NCI-H524 treated with DMSO at 0.1 percent for 48 hours (cell line): ENCODE measurements around the gene SLC16A2.
A peak's percentile ranks its signal among the peaks of the same experiment; 100 is the strongest.
"Not testable (repeated sequence)": the region's sequence is repeated elsewhere in the genome, so short reads cannot be mapped to it uniquely, and the experiment has no call there.

Source experiments
- DNase-seq: peaks from one replicate; lab custom pipeline; 2025; lab: John Stamatoyannopoulos, UW

SLC16A2 gene

DNA sequence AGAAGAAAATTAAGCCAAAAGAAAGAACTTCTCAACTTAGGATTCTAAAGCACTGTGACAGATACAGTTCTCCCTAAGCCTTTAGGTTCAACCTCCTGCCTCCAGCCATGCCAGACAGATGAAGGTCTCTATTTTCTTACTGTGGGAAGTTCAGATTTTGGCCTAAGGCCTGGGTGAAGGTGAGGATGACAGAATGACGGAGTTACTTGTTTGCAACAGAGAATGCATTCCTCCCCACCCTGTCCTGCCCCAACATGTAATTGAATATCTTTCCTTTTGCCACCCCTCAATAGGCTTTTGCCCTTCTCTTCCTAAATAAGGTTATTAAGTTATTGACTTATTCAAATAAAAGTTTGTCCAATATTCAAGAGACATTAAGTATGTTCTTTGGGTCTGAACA lies 25.6 kb downstream of the SLC16A2 start:
- no peak for DNase-seq

DNA sequence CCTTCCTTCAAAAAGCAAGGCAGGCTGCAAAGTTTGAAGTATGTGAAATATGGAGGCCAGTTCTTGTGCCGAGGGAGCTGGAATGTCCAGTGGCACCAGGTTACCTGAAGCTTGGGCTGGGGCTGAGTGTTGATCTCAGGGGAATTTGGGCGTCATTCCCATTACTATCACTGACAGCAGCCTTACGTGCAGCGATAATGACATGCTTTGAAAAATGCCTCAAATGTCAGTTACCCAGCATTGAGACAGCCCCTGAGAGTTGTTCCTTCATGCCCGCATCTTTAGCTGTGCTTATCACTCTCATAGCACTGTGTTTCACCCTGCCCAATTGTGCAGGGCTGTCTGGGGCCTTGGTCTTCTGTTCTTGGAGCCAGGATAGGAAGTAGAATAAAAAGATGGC lies 27.4 kb downstream of the SLC16A2 start:
- no peak for DNase-seq

DNA sequence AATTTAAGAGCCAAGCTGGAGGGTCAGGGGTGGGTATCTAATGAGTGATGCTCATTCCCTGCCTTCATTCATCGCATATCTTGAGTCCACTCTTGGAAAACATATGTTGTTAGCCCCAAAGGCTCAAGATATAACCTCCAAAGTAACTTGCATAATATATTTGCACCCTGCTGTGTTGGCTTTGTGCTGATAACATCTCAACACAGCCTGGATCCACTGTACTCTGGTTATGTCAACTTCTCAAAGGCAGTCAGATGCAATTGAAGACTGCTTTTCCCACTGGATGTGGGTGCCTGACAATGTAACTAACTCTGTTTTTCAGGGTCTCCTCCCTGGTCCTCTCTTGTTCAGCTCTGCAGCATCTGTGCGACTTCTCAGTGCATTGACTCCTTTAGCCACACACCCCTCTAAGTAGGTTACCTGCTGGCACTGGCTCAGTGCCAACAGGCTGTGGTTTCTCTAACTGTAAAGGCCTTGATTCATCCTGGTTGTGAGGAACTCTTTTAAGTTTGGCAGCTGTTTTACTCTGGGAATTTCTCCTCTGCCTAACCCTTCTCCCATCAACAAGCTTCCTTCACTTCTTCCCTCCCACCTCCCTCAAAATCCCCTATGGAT lies 28.1 kb downstream of the SLC16A2 start:
- no peak for DNase-seq

DNA sequence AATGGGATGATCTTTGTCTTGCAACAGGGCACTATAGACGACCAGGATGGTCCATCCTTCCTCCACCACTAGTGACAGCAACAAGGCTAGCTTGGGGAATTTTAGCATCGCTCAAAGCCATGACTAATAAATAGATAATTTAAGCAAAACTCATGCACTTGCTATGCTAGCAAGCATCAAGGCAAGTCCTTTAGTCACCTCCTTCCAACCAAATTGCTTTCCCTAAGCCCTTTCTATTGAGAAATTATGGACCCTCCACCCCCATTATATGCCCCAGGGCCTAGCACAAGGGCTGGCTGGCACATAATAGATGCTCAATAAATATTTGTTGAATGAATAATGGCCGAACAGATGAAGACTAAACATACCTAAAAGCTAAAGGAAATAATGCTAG lies 28.6 kb downstream of the SLC16A2 start:
- DNase-seq = no peak

DNA sequence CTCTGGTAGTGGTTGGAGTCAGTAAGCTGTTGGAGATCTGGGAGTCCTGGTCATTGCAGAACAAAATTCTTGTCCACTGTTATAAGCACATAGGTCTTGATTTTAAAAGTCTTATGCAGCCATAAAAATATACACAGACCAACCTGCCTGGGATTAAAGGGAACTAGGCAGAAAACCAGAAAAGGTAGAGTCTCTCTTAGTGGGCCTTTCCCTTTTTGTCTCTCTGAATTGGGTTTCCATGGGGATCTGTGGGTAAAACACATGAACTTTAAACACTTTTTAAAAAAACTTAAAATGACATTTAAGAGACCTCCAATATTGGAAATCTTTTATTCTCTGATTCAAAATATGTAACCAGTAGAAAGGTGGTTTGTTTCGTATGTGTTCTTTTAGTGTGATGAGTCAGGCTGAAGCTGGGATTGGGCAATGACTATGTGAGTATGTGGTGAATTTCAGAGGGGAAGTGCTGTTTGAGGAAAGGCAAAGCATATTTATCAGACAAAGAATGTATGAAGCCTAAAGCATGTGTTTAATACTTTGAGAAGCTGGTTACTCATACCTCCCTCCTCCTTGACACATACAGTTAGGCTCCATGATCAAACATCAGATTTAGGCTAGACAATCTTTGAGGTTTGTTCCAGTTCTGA lies 29.6 kb downstream of the SLC16A2 start:
- no peak for DNase-seq

DNA sequence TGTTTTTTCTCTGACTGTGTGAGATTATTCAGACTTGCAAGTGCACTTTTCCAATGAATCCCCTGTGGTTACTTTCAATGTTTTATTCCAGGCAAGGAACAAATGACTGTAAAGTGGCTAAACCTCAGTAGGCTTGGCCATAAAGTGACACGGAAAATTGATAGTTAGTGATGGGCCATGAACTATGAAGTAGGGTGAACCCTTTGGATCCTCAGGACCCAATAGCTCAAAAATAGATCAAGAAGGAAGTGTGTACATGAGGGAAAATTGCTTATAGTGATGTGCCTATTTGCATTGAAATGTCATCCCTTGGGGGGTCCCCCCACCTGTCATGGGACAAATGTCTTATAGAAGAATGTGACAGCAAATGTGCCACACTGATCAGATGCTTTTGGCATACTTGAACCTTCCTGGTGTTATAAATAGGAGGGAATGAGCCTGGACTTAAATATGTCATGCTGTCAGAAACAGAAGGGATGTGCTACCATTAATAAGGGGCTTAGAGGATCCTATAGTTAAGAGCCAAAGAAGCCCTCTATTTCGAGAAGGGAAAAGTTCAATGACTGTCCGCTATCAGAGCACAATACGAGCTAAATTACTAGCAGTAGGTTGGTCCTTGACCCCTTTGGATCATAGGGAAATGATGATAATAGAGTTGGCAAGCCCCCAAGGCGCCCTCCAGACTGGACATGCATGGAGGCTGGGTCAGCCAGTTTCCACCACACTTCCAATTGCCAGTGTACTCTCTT lies 30.3 kb downstream of the SLC16A2 start:
- DNase-seq = no peak

DNA sequence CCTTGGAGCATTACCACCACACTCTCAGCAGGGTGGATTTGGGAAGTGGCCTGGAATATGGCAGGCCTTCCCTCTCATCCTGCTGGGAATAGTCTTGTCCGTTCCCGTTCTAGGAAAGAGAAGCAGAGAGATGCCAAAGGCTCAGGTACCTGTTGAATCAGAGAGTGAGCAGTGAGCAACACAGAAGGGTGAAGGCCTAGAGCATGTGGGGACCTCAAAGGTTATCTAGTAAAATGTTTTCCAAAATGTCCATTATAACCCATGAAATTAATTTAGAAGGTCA lies 30.8 kb downstream of the SLC16A2 start:
- no peak for DNase-seq

DNA sequence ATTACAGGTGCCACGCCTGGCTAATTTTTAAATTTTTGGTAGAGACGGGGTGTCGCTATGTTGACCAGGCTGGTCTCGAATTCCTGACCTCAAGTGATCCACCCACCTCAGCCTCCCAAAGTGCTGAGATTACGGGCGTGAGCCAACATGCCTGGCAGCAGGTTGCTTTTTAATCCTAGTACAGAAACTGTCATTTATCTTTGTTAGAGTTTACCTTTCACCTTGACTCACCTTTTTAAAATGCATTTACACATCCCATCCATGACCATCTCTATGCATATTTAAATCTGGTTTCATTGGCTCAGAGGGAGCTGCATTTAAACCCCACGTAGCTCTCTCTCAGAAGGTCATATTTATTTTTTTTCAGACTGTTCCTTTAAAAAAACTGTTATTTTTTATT lies 31.9 kb downstream of the SLC16A2 start:
- DNase-seq = no peak

DNA sequence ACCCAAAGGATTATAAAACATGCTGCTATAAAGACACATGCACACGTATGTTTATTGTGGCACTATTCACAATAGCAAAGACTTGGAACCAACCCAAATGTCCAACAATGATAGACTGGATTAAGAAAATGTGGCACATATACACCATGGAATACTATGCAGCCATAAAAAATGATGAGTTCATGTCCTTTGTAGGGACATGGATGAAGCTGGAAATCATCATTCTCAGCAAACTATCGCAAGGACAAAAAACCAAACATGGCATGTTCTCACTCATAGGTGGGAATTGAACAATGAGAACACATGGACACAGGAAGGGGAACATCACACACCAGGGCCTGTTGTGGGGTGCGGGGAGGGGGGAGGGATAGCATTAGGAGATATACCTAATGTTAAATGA lies 32.9 kb downstream of the SLC16A2 start:
- not testable (repeated sequence) for DNase-seq

DNA sequence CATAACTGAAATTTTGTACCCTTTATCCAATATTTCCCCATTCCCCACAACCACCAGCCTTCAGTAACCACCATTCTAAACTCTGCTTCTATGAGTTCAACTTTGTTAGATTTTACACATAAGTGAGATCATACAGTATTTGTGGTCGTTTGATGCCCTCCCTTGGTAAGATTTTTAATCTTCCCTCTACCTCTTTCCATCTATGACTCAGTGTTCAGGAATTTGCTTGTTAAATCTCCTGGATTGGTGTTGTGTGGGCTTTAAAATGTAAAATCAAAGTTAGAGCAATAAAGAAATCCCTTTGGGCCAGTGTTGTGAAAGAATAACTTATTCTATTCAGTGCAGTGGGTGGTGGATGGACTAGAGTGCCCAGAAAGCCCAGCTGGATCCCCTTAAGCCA lies 37.4 kb downstream of the SLC16A2 start:
- DNase-seq = no peak

DNA sequence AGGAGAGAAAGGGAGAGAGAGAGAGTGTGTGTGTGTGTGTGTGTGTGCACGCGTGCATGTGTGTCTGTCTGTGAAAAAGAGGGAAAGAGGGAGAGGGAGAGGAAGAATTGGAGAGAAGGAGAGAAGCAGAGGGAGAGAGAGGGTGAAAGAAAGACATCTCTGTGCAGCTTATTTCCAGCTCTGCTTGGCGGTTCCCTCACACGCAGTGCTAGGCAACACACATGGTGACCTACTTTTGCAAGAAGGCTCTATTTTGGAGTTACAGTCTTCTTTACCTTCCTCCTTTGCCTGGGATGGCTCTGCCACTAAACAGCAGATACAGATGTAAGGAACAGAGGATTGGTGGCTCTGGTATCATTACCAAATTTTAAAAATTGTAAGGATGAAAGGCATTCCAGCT lies 40.1 kb downstream of the SLC16A2 start:
- DNase-seq = no peak

DNA sequence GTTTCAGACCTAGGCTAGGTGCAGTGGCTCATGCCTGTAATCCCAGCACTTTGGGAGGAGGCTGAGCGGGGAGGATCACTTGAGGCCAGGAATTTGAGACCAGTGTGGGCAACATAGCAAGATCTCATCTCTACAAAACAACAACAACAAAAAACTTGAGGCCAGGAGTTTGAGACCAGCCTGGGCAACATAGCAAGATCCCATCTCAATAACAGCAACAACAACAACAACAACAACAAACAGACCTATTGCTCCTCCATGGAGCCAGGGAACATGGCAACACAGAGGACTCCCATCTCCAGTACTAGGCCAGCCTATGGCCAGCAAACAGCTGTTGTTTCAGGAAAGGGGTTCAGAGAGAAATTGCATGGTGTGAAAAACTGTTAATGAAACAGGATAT lies 43.4 kb downstream of the SLC16A2 start:
- no peak for DNase-seq

DNA sequence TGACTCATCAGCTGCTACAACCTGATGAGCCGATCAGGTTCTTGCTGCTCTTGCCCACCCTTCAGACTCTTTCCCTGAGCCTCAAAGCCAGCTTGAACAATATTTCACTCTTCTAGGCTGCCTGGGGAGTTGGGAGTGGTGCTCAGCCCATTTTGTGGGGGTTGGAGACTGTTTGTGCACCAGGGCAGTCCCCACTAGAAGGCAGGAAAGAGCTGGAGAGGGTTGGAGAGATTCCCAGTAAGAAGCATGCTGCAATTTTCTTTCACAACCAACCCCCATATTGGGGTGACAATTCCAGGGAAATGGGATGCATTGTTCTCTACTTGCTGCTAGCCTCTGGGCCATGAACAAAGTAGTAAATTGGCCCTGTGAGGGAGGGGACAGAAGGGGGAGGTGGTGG lies 44.1 kb downstream of the SLC16A2 start:
- no peak for DNase-seq

DNA sequence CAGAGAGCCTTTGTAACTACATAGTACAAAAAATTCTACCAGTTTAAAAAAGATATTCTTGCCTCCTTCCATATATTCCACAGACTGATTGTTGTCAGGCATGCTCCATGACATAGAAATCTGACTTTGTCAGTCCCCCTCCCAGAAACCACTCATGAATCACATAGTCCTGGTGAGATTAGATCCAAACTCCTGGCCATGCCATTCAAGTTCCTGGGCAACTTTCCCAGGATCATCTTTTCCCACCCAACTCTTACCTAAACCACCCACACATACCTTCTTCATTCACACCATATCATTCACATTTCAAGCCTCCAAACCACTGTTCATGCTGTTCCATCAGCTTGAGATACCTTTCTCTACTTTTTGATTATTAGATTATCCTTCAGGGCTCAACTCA lies 46.4 kb downstream of the SLC16A2 start:
- no peak for DNase-seq

DNA sequence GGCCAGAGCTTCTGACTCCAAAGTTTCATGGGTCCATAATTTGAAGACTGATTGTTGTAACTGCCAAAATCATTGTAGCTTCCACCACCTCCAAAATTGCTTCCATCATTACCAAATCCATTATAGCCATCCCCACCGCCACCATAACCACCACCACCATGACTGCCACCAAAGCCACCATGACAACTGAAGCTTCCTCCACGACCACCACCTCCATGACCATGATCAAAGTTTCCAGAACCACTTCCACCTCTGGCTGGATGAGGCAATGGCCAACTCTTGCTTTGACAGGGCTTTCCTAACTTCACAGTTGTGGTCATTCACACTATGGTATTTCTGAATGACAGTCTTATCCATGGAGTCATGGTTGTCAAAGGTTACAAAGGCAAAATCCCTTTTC lies 51.8 kb downstream of the SLC16A2 start:
- DNase-seq = not testable (repeated sequence)

DNA sequence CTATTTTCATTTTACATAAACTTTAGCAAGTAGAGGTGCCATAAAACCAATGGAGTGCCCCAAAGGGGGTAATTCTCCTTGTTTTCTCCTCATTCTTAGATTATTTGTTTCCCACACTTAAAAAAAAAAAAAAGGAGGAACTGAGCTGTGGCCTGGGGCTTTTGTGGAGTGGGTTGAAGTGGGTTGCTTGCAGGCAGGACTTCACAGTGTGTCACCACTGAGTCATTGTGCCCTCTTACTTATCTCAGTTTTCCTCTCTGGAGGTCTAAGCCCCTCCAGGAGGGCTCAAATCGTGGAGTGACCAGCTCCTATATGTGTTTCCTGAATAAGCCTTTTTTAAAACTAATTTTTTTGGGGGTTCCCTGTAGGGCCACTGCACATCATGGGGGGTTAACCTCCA lies 69.0 kb downstream of the SLC16A2 start:
- no peak for DNase-seq

DNA sequence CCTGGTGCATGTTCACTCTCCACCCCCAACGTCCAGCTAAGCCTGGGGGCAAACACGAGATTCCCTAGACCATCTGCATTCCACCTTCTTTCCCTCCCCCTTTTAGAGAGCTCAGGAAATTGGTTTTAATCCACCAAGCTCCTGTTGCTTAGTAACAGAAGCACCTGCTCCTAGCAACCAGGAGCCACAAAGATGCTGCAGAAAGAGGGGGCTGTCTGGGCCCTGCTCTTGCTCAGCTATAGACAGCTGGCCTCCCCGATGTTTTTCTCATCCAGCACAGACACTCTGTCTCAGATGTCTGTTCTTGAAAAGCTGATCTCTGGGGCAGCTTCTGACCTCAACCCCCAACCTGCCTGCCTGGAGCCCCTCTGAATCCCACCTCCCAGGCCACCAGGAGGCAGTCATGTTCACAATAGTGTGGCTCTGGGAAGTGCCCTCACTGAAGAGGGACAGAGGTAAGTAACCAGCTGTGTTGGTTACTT lies 71.5 kb downstream of the SLC16A2 start:
- DNase-seq = peak; percentile 96

DNA sequence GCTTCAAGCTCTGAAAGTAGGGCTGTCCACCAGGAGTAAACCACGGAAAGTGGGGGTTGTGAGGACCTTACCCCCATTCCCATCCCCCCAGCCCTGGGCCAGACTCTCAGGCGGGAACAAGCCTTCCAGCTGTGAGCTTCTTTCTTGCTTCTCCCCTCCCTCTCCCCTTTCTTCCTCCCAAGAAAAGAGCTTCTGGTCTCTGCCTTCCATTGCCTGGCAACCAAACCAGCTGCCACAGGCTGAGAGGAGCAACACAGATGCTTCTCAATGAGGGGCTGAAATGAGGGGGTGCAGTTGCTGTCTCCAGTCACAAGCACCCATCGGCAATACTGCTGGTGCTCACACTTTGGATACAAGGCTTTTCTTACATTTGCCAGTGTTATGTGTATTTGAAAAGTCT lies 72.5 kb downstream of the SLC16A2 start:
- DNase-seq = peak; percentile 15

DNA sequence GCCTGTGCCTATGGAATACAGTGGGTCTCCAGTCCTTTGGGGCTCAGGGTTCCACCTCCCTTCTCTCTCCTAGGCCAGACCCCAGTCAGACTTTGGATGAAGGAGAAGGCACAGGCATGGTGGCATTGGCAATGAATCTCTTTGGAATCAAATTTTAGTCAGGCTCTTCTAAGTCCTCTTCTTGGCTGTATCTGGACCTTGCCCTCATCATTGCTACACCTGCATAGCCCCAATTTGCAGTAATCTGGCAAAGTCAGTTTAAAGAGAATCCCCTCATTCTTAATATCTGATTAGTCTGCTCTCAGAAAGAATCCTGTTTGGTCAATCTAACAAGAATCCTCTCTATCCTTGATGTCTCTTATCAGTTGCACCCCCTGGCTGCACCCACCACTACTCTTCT lies 77.6 kb downstream of the SLC16A2 start:
- DNase-seq = no peak

DNA sequence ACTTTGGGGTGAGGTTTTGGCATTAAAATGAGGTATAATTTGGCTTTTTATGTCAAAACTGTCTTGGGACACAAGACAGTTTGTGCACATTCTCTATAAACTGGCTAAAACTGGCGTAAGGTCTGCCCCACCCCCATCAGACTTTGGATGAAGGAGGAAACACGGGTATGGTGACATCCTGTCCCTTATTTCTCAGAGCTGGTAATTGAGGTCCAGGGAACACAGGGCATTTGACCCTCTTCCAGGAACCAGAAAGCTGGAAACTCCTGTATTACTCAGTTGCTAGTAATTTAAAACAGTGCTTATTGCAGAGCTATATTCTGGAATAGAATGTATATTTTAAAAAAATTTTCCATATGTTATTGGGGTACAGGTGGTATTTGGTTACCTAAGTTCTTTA lies 78.8 kb downstream of the SLC16A2 start:
- DNase-seq = no peak

DNA sequence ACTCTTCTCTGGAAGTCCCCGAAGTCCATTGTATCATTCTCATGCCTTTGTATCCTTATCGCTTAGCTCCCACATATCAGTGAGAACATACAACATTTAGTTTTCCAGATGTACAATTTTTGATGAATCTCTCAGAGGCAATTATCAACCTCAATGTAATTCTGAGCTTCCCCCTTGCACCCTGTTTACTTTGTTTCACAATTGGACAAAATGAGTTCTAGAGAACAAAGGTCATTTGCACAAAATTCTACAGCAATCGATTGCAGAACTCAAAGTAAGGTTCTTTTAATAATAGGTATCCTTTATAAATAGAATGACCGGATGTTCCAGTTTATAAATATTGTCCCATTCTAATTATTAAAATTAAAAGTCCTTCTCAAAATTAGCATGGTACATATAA lies 79.3 kb downstream of the SLC16A2 start:
- no peak for DNase-seq

DNA sequence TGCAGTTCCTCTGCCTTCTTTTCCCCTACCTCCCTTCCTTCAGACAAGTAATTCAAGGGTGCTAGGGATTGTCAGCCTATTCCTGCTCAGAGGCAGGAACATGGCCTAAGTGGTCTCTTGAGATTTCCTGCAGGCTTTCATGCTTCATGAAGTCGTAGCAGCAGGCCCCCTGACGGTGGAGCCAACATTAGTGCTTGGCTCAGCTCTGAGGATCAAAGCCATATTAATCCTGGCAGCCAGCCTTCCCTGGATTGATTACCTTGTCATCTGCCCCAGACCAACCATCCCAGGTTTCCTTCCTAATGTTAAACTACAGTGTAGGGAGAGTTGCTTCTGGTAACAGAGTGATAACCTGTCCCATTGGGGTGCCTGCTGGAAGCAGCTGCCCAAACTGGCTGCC lies 84.1 kb downstream of the SLC16A2 start:
- peak; percentile 49 for DNase-seq

DNA sequence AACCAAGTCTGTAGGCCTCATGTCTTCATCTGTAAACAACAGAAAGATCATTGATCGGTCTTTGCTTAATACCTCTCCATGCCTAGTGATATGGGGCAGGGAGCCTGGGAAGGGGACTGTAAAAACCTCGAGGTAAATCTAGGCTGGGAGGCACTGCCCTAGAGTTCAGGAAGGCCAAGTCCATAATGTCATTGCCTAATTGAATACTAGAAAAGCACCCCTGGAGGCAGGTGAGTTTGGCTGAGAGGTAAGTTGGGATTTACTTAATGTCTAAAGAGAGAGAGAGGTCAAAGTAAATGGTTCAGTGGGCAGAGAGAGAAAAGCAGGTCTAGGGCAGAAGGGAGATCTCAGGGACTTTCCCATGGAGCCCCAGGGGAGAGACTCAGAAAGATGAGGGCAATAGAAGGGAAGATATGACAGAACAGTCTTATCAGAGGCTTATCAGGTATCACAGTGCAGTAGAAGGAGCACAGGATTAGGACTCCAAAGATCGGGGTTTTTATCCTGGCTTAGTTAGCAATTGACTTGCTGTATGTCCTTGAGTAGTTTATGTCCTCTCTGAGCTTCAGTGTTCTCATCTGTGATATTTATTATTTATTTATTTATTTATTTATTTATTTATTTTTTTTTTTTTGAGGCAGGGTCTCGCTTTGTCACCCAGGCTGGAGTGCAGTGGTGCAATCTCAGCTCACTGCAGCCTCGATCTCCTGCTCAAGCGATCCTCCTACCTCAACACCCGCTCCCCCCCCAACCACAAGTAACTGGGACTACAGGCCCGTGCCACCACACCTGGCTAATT lies 85.2 kb downstream of the SLC16A2 start:
- no peak for DNase-seq
